OCI-LY1 (cell line): ENCODE measurements around the gene CSTB.

Source experiments
- H2AFZ ChIP-seq: fragments of 200-600 bp; sonication (generic), shearing (Covaris generic); 2 replicates; pipeline ENCODE4 v1.6.0; 2014; ENCODE audit warnings: antibody characterized with exemption, mild to moderate bottlenecking, low read length
- H3F3A ChIP-seq: fragments of 200-600 bp; sonication (generic), shearing (Covaris generic); 2 replicates; pipeline ENCODE4 v1.6.0; 2014; ENCODE audit warnings: mild to moderate bottlenecking, antibody characterized with exemption, low read length, moderate library complexity; ENCODE audit not compliant: insufficient read depth
- H3K27ac ChIP-seq: fragments of 200-600 bp; sonication (generic); 2 replicates; pipeline ENCODE4 v1.5.1; 2014; ENCODE audit warnings: low read length, mixed run types, mild to moderate bottlenecking, low read depth; ENCODE audit not compliant: poor library complexity, severe bottlenecking
- H3K27me3 ChIP-seq: fragments of 200-600 bp; sonication (generic); 2 replicates; pipeline ENCODE4 v1.6.0; 2014; ENCODE audit warnings: antibody characterized with exemption, mild to moderate bottlenecking, low read length, moderate library complexity; ENCODE audit not compliant: insufficient read depth
- H3K36me3 ChIP-seq: fragments of 200-600 bp; sonication (generic); 2 replicates; pipeline ENCODE4 v1.6.1; 2014; ENCODE audit warnings: mild to moderate bottlenecking, antibody characterized with exemption, low read length, moderate library complexity, mixed read lengths; ENCODE audit not compliant: insufficient read depth
- H3K4me1 ChIP-seq: fragments of 200-600 bp; sonication (generic); 2 replicates; pipeline ENCODE4 v1.5.1; 2014; ENCODE audit warnings: mild to moderate bottlenecking, low read length, moderate library complexity; ENCODE audit not compliant: insufficient read depth, severe bottlenecking
- H3K4me2 ChIP-seq: fragments of 200-600 bp; sonication (generic), shearing (Covaris generic); 2 replicates; pipeline ENCODE4 v1.6.1; 2014; ENCODE audit warnings: low read length
- H3K4me3 ChIP-seq: fragments of 200-600 bp; sonication (generic); 2 replicates; pipeline ENCODE4 v1.5.1; 2014; ENCODE audit warnings: low read length, low read depth, mild to moderate bottlenecking, mixed read lengths; ENCODE audit not compliant: poor library complexity, severe bottlenecking
- H3K79me2 ChIP-seq: fragments of 200-600 bp; shearing (Covaris generic); 2 replicates; pipeline ENCODE4 v1.6.1; 2016; ENCODE audit warnings: mixed run types, low read length, mixed read lengths; ENCODE audit not compliant: insufficient read depth
- H3K9ac ChIP-seq: fragments of 200-600 bp; sonication (generic), shearing (Covaris generic); 2 replicates; pipeline ENCODE4 v1.6.1; 2014; ENCODE audit warnings: mild to moderate bottlenecking, low read length, mixed read lengths
- H3K9me2 ChIP-seq: fragments of 200-600 bp; sonication (generic), shearing (Covaris generic); 2 replicates; pipeline ENCODE4 v1.6.1; 2014; ENCODE audit warnings: low read depth, mild to moderate bottlenecking, low read length, mixed read lengths
- H3K9me3 ChIP-seq: fragments of 200-600 bp; shearing (Covaris generic); 2 replicates; pipeline ENCODE4 v1.6.1; 2014; ENCODE audit warnings: low read length, mixed read lengths
- H4K20me1 ChIP-seq: fragments of 200-600 bp; sonication (generic), shearing (Covaris generic); 2 replicates; pipeline ENCODE4 v1.6.0; 2016; ENCODE audit warnings: mild to moderate bottlenecking, low read length; ENCODE audit not compliant: insufficient read depth
- EZH2 ChIP-seq: fragments of 200-600 bp; sonication (generic), shearing (Covaris generic); IDR thresholded peaks from 2 replicates; pipeline ENCODE4 v1.8.0; 2017; ENCODE audit warnings: borderline replicate concordance, mixed run types, mild to moderate bottlenecking, antibody characterized with exemption, low read length, moderate library complexity, mixed read lengths
- TF ChIP-seq, protein P1 (sequence below): fragments of 200-600 bp; sonication (generic), shearing (Covaris generic); IDR thresholded peaks from 2 replicates; pipeline ENCODE4 v1.5.1; 2017; ENCODE audit warnings: mild to moderate bottlenecking, antibody characterized with exemption, low read length, moderate library complexity, mixed read lengths

The CSTB gene

GRCh38 chr21:43810505-43811261, 34.6 kb upstream of the CSTB start:
- peak overlapping the region; percentile 99 for H3K27ac ChIP-seq
- H3K36me3 ChIP-seq, result peaks cover 11% of the 10 kb centered on the region; the same call in 1 of the 2 replicates
- no peaks in the 10 kb centered on the region for H3K9me3 ChIP-seq
- H3K9ac ChIP-seq, result peak overlapping the region; percentile 89; the same call in 1 of the 2 replicates
- H3K79me2 ChIP-seq, result no peaks in the 10 kb centered on the region
- no peaks in the 10 kb centered on the region for H3K9me2 ChIP-seq
- no peaks in the 10 kb centered on the region for H4K20me1 ChIP-seq
- peak overlapping the region; percentile 66 for H3K4me3 ChIP-seq
- no peaks in the 10 kb centered on the region for H3K27me3 ChIP-seq
- H2AFZ ChIP-seq, result no peak overlapping the region
- TF ChIP-seq EZH2, result no peak
- TF ChIP-seq, protein P1, sequence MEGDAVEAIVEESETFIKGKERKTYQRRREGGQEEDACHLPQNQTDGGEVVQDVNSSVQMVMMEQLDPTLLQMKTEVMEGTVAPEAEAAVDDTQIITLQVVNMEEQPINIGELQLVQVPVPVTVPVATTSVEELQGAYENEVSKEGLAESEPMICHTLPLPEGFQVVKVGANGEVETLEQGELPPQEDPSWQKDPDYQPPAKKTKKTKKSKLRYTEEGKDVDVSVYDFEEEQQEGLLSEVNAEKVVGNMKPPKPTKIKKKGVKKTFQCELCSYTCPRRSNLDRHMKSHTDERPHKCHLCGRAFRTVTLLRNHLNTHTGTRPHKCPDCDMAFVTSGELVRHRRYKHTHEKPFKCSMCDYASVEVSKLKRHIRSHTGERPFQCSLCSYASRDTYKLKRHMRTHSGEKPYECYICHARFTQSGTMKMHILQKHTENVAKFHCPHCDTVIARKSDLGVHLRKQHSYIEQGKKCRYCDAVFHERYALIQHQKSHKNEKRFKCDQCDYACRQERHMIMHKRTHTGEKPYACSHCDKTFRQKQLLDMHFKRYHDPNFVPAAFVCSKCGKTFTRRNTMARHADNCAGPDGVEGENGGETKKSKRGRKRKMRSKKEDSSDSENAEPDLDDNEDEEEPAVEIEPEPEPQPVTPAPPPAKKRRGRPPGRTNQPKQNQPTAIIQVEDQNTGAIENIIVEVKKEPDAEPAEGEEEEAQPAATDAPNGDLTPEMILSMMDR, result peak; percentile 95
- H3K4me2 ChIP-seq, result peak overlapping the region; percentile 88
- H3F3A ChIP-seq, result no peaks in the 10 kb centered on the region
- peaks cover 66% of the 10 kb centered on the region for H3K4me1 ChIP-seq

DNA sequence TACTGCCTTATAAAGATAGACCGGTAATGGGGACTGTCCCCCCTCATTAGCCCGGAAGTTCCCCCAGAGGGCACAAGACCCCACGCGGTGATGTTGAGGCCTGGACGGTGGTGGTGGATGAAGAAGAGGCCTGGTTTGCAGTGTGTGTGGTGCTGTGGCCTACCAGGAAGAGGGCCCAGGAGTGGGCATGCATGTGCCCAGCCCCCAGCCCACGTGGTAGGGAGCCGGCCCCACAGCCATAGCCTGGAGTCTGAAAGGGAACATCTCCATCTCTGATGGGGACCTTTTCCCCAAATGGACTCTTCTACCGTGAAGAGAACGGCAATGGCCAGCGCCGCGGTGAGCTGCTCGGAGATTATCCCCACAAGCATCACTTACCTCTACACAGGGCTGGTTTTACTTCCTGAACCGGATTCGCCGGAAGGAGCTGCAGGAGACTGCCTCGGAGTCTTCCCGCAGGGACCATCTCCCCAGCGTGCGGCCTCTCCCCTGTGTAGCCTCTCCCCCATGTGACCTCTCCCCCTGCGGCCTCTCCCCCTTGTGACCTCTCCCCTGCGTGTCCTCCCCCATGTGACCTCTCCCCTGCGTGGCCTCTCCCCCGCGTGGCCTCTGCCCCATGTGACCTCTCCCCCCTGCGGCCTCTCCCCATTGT, 33.9 kb upstream of the CSTB start:
- Histone ChIP-seq H3K9me3 (no peaks in the 10 kb centered on the region), H4K20me1 (no peaks in the 10 kb centered on the region), H3K4me1 (peaks cover 69% of the 10 kb centered on the region), H3K79me2 (no peaks in the 10 kb centered on the region), H3K4me3 (peak overlapping the region; percentile 66), H3K27ac (peak overlapping the region; percentile 99), H2AFZ (no peak overlapping the region), H3K9ac (peak overlapping the region; percentile 89), H3K4me2 (peak overlapping the region; percentile 88), H3K9me2 (no peaks in the 10 kb centered on the region), H3K36me3 (peaks cover 11% of the 10 kb centered on the region; the same call in 1 of the 2 replicates), H3K27me3 (no peaks in the 10 kb centered on the region), H3F3A (no peaks in the 10 kb centered on the region)
- TF ChIP-seq, protein P1, result no peak
- no peak for TF ChIP-seq EZH2

DNA sequence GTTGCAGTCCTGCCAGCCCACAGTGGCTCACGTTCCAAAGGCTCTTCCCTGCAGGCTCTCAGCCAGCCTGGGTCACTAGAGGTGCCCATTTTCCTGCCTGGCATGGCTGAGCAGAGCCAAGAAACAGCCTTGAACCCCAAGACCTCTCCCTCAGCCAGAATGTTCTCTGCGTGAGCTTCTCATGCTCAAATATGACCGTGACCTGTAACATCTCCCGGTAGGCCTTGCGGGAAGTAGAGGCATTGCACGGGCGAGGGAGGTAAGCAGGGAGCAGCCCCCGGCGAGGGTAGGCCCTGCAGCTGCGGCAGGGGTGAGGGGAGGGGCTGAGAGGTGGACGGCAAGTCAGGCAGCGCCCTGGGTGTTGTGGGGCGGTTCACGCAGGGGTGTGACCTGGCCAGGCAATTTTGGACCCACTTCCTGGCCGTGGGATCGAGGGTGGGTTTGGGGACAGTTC, 33.3 kb upstream of the CSTB start:
- H3K9me2 ChIP-seq, result no peaks in the 10 kb centered on the region
- no peaks in the 10 kb centered on the region for H3K9me3 ChIP-seq
- peak overlapping the region; percentile 89 for H3K9ac ChIP-seq
- no peaks in the 10 kb centered on the region for H3K27me3 ChIP-seq
- TF ChIP-seq, protein P1, result peak; percentile 13; the same call in 1 of the 2 replicates
- no peak for TF ChIP-seq EZH2
- H3K27ac ChIP-seq, result peak overlapping the region; percentile 99
- peak overlapping the region; percentile 66 for H3K4me3 ChIP-seq
- peak overlapping the region; percentile 88 for H3K4me2 ChIP-seq
- peaks cover 15% of the 10 kb centered on the region for H3K36me3 ChIP-seq
- H3F3A ChIP-seq, result no peaks in the 10 kb centered on the region
- no peak overlapping the region for H2AFZ ChIP-seq
- no peaks in the 10 kb centered on the region for H3K79me2 ChIP-seq
- no peaks in the 10 kb centered on the region for H4K20me1 ChIP-seq
- peaks cover 75% of the 10 kb centered on the region for H3K4me1 ChIP-seq
